Breast epithelium (tissue), 3 donors: Measurements from ENCODE around the gene USHBP1.

ENCODE experiments used
- POLR2A ChIP-seq: fragments of 450-650 bp; IDR thresholded peaks from one replicate; pipeline ENCODE4 v1.6.1; 2016; ENCODE audit warnings: antibody characterized with exemption, mild to moderate bottlenecking, moderate library complexity
- TF ChIP-seq, protein P1 (sequence below), 3 donors: fragments of 450-650 bp; IDR thresholded peaks; one replicate each; pipeline ENCODE4 v1.5.1; 2016 to 2017; ENCODE audit warnings: antibody characterized with exemption in 3 of 3, mild to moderate bottlenecking in 3 of 3, moderate library complexity in 3 of 3

DNA sequence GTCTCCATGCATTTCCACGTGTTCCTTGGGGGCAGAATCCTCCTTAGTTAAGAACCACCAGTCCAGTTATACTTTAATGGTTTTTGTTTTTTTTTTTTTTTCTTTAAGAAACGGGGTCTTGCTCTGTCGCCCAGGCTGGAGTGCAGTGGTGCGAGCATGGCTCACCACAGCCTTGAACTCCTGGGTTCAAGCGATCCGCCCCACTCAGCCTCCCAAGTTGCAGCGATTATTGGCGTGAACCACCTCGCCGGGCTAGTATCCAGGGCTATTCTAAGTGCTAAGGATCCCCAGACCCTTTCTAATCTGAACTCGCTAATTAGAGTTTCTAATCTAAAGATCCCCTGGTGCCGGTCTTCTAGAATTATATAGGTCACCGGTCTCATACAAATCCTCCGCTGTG is 29.1 kb upstream of the USHBP1 start:
- TF ChIP-seq, protein P1, sequence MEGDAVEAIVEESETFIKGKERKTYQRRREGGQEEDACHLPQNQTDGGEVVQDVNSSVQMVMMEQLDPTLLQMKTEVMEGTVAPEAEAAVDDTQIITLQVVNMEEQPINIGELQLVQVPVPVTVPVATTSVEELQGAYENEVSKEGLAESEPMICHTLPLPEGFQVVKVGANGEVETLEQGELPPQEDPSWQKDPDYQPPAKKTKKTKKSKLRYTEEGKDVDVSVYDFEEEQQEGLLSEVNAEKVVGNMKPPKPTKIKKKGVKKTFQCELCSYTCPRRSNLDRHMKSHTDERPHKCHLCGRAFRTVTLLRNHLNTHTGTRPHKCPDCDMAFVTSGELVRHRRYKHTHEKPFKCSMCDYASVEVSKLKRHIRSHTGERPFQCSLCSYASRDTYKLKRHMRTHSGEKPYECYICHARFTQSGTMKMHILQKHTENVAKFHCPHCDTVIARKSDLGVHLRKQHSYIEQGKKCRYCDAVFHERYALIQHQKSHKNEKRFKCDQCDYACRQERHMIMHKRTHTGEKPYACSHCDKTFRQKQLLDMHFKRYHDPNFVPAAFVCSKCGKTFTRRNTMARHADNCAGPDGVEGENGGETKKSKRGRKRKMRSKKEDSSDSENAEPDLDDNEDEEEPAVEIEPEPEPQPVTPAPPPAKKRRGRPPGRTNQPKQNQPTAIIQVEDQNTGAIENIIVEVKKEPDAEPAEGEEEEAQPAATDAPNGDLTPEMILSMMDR (IDR thresholded peaks at IDR 0.05) = no peak
- no peak for TF ChIP-seq POLR2A
